ENCODE results near the gene PALLD.

GRCh38 chr4:168588916-168589531, 92.2 kb downstream of the PALLD start:
- no peak for TF ChIP-seq CTCF (optimal IDR thresholded peaks at IDR 0.05 in 1 of 3, IDR thresholded peaks at IDR 0.05 in 1 of 3, conservative IDR thresholded peaks at IDR 0.05 in 1 of 3; ENCODE audit: extremely low read depth in 1 of 3, insufficient read depth in 2 of 3, low read length in 3 of 3)
- TF ChIP-seq EZH2 (IDR thresholded peaks at IDR 0.05; ENCODE audit: low read length) = no peak

Measured in keratinocyte (primary cell).